ENCODE results near the gene MCC.

DNA sequence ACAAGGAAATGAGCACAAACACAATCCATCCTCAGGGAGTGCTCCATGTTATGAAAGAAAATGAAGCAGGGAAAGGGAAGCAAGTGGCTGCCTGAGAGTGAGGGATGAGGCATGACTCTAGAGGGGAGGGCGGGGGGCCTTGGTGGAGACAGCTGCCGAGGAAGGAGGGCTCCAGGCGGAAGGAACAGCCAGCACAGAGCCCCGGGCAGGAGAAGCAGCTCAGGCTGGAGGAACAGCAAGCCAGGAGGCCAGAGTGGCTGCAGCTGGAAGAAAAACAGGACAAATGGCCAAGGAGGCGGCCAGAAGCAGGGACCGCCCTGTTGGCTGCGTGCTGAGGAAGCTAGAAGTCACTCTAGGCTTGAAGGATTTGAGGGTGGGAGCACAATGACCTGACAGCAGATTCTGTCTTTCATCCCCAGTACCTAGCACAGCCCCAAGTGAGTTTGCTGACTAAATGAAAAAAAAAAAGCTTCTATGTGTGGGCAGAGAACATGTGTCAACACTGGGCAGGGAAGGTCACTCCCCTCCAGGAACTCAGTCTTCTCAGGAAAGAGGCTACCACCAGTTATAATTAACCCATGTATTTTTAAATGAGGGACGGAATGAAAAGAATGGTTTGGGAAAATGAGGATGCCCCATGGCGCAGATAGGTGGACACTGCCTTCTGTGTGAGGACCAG, 368.9 kb downstream of the MCC start:
- TF ChIP-seq BHLHE40 (IDR thresholded peaks at IDR 0.05; ENCODE audit: borderline replicate concordance) (no peak), SP1 (IDR thresholded peaks at IDR 0.05) (no peak), FOXK2 (IDR thresholded peaks at IDR 0.05) (no peak), ZNF384 (IDR thresholded peaks at IDR 0.05) (no peak), NFRKB (IDR thresholded peaks at IDR 0.05) (no peak), SUZ12 (IDR thresholded peaks at IDR 0.05) (no peak), FOXM1 (IDR thresholded peaks at IDR 0.05; ENCODE audit: borderline replicate concordance) (no peak), HDGF (IDR thresholded peaks at IDR 0.05; ENCODE audit: borderline replicate concordance) (no peak), ARNT (IDR thresholded peaks at IDR 0.05) (no peak), TARDBP (IDR thresholded peaks at IDR 0.05) (no peak), CTBP1 (IDR thresholded peaks at IDR 0.05; ENCODE audit: borderline replicate concordance) (no peak), FOXA1 (IDR thresholded peaks at IDR 0.05) (no peak)
- TF ChIP-seq, protein P1, sequence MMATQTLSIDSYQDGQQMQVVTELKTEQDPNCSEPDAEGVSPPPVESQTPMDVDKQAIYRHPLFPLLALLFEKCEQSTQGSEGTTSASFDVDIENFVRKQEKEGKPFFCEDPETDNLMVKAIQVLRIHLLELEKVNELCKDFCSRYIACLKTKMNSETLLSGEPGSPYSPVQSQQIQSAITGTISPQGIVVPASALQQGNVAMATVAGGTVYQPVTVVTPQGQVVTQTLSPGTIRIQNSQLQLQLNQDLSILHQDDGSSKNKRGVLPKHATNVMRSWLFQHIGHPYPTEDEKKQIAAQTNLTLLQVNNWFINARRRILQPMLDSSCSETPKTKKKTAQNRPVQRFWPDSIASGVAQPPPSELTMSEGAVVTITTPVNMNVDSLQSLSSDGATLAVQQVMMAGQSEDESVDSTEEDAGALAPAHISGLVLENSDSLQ (IDR thresholded peaks at IDR 0.05), result no peak
